IMR-90 (cell line): ENCODE data around the gene NEGR1. TPM values are rescaled to one million over a fixed set of nuclear protein-coding genes. Genes with fewer than 3 reads are reported as not detected.

Source experiments
- ATAC-seq: fragments of 200-7000 bp; cut with Tn5 transposase; 2 replicates; pipeline ENCODE4 v1.9.1; 2020; ENCODE audit warnings: low read depth, mild to moderate bottlenecking, moderate library complexity
- BruUV-seq: library from RNA; stranded (reverse); fragments of 400-500 nt; replicated peaks from 2 replicates; lab custom pipeline; 2021; lab: Mats Ljungman, UMichigan
- CTCF ChIA-PET: fragments of 300-600 bp; formaldehyde crosslinking; extraction: SDS; loops from one replicate; lab custom pipeline; 2021; ENCODE audit warnings: antibody characterized with exemption; lab: Yijun Ruan, JAX
- POLR2A ChIA-PET: fragments of 300-600 bp; sonication (Branson Sonifier 250); formaldehyde crosslinking; loops from one replicate; lab custom pipeline; 2022; ENCODE audit warnings: antibody characterized with exemption; ENCODE audit not compliant: unreplicated experiment; lab: Charles Lee
- DNase-seq: peaks from one replicate; pipeline ENCODE4 v3.0.0; 2013
- H2AFZ ChIP-seq: replicated peaks from 2 replicates; pipeline ENCODE3; 2013; ENCODE audit warnings: low read length, mild to moderate bottlenecking; ENCODE audit not compliant: poor library complexity
- H2AK5ac ChIP-seq: 2 replicates; pipeline ENCODE4 v1.6.1; 2013; ENCODE audit warnings: low read depth, low read length, inconsistent platforms
- H2AK9ac ChIP-seq: replicated peaks from 2 replicates; pipeline ENCODE3; 2013; ENCODE audit warnings: mild to moderate bottlenecking, low read depth, low read length, moderate library complexity; ENCODE audit not compliant: poor library complexity
- H2BK120ac ChIP-seq: 2 replicates; pipeline ENCODE4 v1.6.1; 2013; ENCODE audit warnings: low read depth, low read length, inconsistent platforms
- H2BK15ac ChIP-seq: 3 replicates; pipeline ENCODE4 v1.6.1; 2013; ENCODE audit warnings: low read depth, low read length, inconsistent platforms
- H2BK20ac ChIP-seq: 2 replicates; pipeline ENCODE4 v1.6.1; 2013; ENCODE audit warnings: low read depth, mild to moderate bottlenecking, inconsistent platforms, low read length, moderate library complexity
- H2BK5ac ChIP-seq: 2 replicates; pipeline ENCODE4 v1.6.1; 2013; ENCODE audit warnings: mild to moderate bottlenecking, low read depth, low read length, inconsistent platforms; ENCODE audit not compliant: poor library complexity, severe bottlenecking
- H3K14ac ChIP-seq: replicated peaks from 2 replicates; pipeline ENCODE4 v1.6.1; 2013; ENCODE audit warnings: low read depth, low read length, inconsistent platforms
- H3K18ac ChIP-seq: 2 replicates; pipeline ENCODE4 v1.6.1; 2013; ENCODE audit warnings: low read depth, low read length, control low read depth
- H3K23ac ChIP-seq: 2 replicates; pipeline ENCODE4 v1.6.1; 2013; ENCODE audit warnings: low read depth, low read length, inconsistent platforms
- H3K27ac ChIP-seq: 2 replicates; pipeline ENCODE4 v1.5.1; 2013; ENCODE audit warnings: mild to moderate bottlenecking, control low read depth, low read length; ENCODE audit not compliant: insufficient read depth
- H3K27me3 ChIP-seq: 2 replicates; pipeline ENCODE4 v1.6.1; 2013; ENCODE audit warnings: low read length; ENCODE audit not compliant: control insufficient read depth, insufficient read depth
- H3K36me3 ChIP-seq: 2 replicates; pipeline ENCODE4 v1.6.1; 2013; ENCODE audit warnings: low read length, mixed read lengths; ENCODE audit not compliant: control insufficient read depth, insufficient read depth
- H3K4ac ChIP-seq: 2 replicates; pipeline ENCODE4 v1.6.1; 2013; ENCODE audit warnings: low read depth, low read length, inconsistent platforms
- H3K4me1 ChIP-seq: 2 replicates; pipeline ENCODE4 v1.6.1; 2013; ENCODE audit warnings: low read length, mixed read lengths; ENCODE audit not compliant: control insufficient read depth, insufficient read depth
- H3K4me2 ChIP-seq: 2 replicates; pipeline ENCODE4 v1.6.1; 2013; ENCODE audit warnings: low read depth, mild to moderate bottlenecking, control low read depth, low read length, moderate library complexity
- H3K4me3 ChIP-seq: 2 replicates; pipeline ENCODE4 v1.5.1; 2013; ENCODE audit warnings: low read depth, mild to moderate bottlenecking, control low read depth, low read length, moderate library complexity; ENCODE audit not compliant: insufficient read depth
- H3K56ac ChIP-seq: 2 replicates; pipeline ENCODE4 v1.6.1; 2013; ENCODE audit warnings: low read length, inconsistent platforms; ENCODE audit not compliant: insufficient read depth; ENCODE audit errors: extremely low read depth
- H3K79me1 ChIP-seq, 2 experiments: 2 replicates each; pipeline ENCODE4 v1.6.1; 2013; ENCODE audit warnings: low read length in 2 of 2, inconsistent platforms in 1 of 2, low read depth in 1 of 2
- H3K9ac ChIP-seq: 2 replicates; pipeline ENCODE4 v1.6.1; 2013; ENCODE audit warnings: low read depth, low read length, control low read depth
- H3K9me1 ChIP-seq: 2 replicates; pipeline ENCODE4 v1.6.1; 2013; ENCODE audit warnings: low read length, inconsistent platforms; ENCODE audit not compliant: insufficient read depth
- H3K9me3 ChIP-seq: 2 replicates; pipeline ENCODE4 v1.6.1; 2013; ENCODE audit warnings: low read length; ENCODE audit not compliant: control insufficient read depth, insufficient read depth
- H4K20me1 ChIP-seq: 2 replicates; pipeline ENCODE4 v1.6.1; 2013; ENCODE audit warnings: low read length, inconsistent platforms; ENCODE audit not compliant: insufficient read depth
- H4K5ac ChIP-seq: 2 replicates; pipeline ENCODE4 v1.6.1; 2013; ENCODE audit warnings: mild to moderate bottlenecking, low read depth, low read length, control low read depth
- H4K8ac ChIP-seq, 2 experiments: 2 replicates each; pipeline ENCODE4 v1.6.1; 2013; ENCODE audit warnings: low read depth in 2 of 2, low read length in 2 of 2, control low read depth in 1 of 2, inconsistent platforms in 1 of 2
- H4K91ac ChIP-seq: 2 replicates; pipeline ENCODE4 v1.6.1; 2013; ENCODE audit warnings: low read depth, low read length, inconsistent platforms; ENCODE audit not compliant: insufficient read depth
- CEBPB ChIP-seq: IDR thresholded peaks from 2 replicates; pipeline ENCODE4 v1.6.1; 2012; ENCODE audit warnings: low read depth, low read length, improper control_type of control experiment
- CHD1 ChIP-seq: IDR thresholded peaks from 2 replicates; pipeline ENCODE4 v1.6.1; 2012; ENCODE audit warnings: low read depth, low read length, improper control_type of control experiment
- CTCF ChIP-seq: conservative IDR thresholded peaks from 2 replicates; pipeline ENCODE4 v1.5.1; 2012; ENCODE audit warnings: mild to moderate bottlenecking, low read depth, low read length, improper control_type of control experiment
- ELK1 ChIP-seq: fragments of 150-350 bp; IDR thresholded peaks from 2 replicates; pipeline ENCODE4 v1.6.1; 2016; ENCODE audit warnings: low read depth, mild to moderate bottlenecking, low read length, moderate library complexity, borderline replicate concordance
- FOS ChIP-seq: fragments of 150-350 bp; IDR thresholded peaks from 2 replicates; pipeline ENCODE4 v1.6.1; 2016; ENCODE audit warnings: low read depth, low read length
- MAFK ChIP-seq: IDR thresholded peaks from 2 replicates; pipeline ENCODE4 v1.6.1; 2012; ENCODE audit warnings: low read depth, low read length, improper control_type of control experiment
- RAD21 ChIP-seq: IDR thresholded peaks from 2 replicates; pipeline ENCODE4 v1.6.1; 2012; ENCODE audit warnings: low read length, improper control_type of control experiment
- RFX5 ChIP-seq: IDR thresholded peaks from 2 replicates; pipeline ENCODE4 v1.8.0; 2012; ENCODE audit warnings: low read depth, mild to moderate bottlenecking, low read length, moderate library complexity
- WGBS, 2 experiments: methylation state at CpG; one replicate each; pipeline versions ENCODE4 v1.1.5 to v1.1.7; 2013; ENCODE audit warnings: missing lambda C conversion rate in 2 of 2; ENCODE audit not compliant: insufficient read length in 1 of 2; ENCODE audit errors: extremely low coverage in 2 of 2; 5-methylcytosine and 5-hydroxymethylcytosine counted together
- dilution Hi-C: fragments of 300-500 bp; cut with HindIII; formaldehyde crosslinking; loops from one replicate; pipeline ENCODE4 v1.14.3; 2018; ENCODE audit warnings: low sequenced_read_pairs; ENCODE audit not compliant: unreplicated experiment
- in situ Hi-C: fragments of 300-500 bp; cut with MboI; formaldehyde crosslinking; loops from 3 replicates; pipeline ENCODE4 v1.14.3; 2019; ENCODE audit warnings: low sequenced_read_pairs, inconsistent platforms, mixed read lengths
- intact Hi-C: fragments of 100-400 bp; cut with micrococcal nuclease; formaldehyde crosslinking; loops from 2 replicates; pipeline ENCODE4 v1.10.0; 2022
- polyA plus RNA-seq, 3 experiments: library from polyadenylated mRNA; depleted of rRNA; stranded (reverse); fragments of >200 nt; gene quantifications; 2 replicates each; pipeline ENCODE4 v1.2.3, GENCODE V29; 2012; ENCODE audit warnings: low replicate concordance in 1 of 3
- total RNA-seq: library from RNA; depleted of rRNA; stranded (reverse); fragments of >200 nt; gene quantifications from 2 replicates; pipeline ENCODE4 v1.2.3, GENCODE V29; 2012

NEGR1 gene
- total and polyA plus RNA-seq, 2 of the 4 experiments (the other 2 are of a cell fraction), result 5.1 to 9.1 TPM

- DNase-seq (no peak), ATAC-seq (no peak)
- ChIA-PET POLR2A (no interaction called here), CTCF (no interaction called here)
- Histone ChIP-seq H4K20me1 (no peaks in the 10 kb centered on the region), H4K8ac (no peak overlapping the region), H3K27me3 (no peaks in the 10 kb centered on the region), H3K9me1 (no peaks in the 10 kb centered on the region), H2BK20ac (no peak overlapping the region), H3K9ac (no peak overlapping the region), H3K4me1 (0 out of 2 replicates have a peak, but pooled peaks cover 1% of the 10 kb centered on the region), H3K36me3 (no peaks in the 10 kb centered on the region), H4K5ac (no peak overlapping the region), H4K91ac (no peak overlapping the region), H3K27ac (no peak overlapping the region), H3K56ac (no peak overlapping the region), H3K79me1 (no peaks in the 10 kb centered on the region), H2BK15ac (no peak overlapping the region), H3K23ac (no peak overlapping the region), H2AFZ (no peak overlapping the region), H2BK120ac (no peak overlapping the region), H3K4me2 (no peak overlapping the region), H2AK9ac (no peak overlapping the region), H3K9me3 (peaks cover 2% of the 10 kb centered on the region; the same call in 1 of the 2 replicates), H3K18ac (no peak overlapping the region), H3K4ac (no peak overlapping the region), H3K14ac (no peak overlapping the region), H2BK5ac (no peak overlapping the region), H2AK5ac (no peak overlapping the region), H3K4me3 (no peak overlapping the region)
- in situ Hi-C loops (no loop called here), intact Hi-C loops (no loop called here), dilution Hi-C loops (no loop called here)
- BruUV-seq, result no TSS peak
- 100% methylated on average over 1 of the region's 2 CpGs; no CpG with 5 or more reads in 1 of the 2 experiments for WGBS, 2 experiments
- TF ChIP-seq ELK1 (no peak), MAFK (no peak), RAD21 (no peak), CEBPB (no peak), CTCF (no peak), FOS (no peak), RFX5 (no peak), CHD1 (no peak)
Observed at GRCh38 chr1:71635568-71635967, 646.8 kb downstream of the NEGR1 start.
